GM12878 (cell line): ENCODE data around the gene POU6F2. TPM values are rescaled to one million over a fixed set of nuclear protein-coding genes. Genes with fewer than 3 reads are reported as not detected.
A peak's percentile ranks its signal among the peaks of the same experiment; 100 is the strongest.

Source experiments
- ATAC-seq: fragments of 200-7000 bp; cut with Tn5 transposase; 3 replicates; pipeline ENCODE4 v1.9.1; 2020; ENCODE audit warnings: mild to moderate bottlenecking, moderate library complexity
- BruUV-seq: library from RNA; stranded (reverse); fragments of 400-500 nt; replicated peaks from 2 replicates; lab custom pipeline; 2021; lab: Mats Ljungman, UMichigan
- CTCF ChIA-PET: fragments of 300-600 bp; sonication (Branson Sonifier 250); formaldehyde crosslinking; extraction: SDS; loops from one replicate; lab custom pipeline; 2021; ENCODE audit warnings: inconsistent platforms; lab: Yijun Ruan, JAX
- POLR2A ChIA-PET: fragments of 350-600 bp; formaldehyde crosslinking; extraction: SDS; loops from one replicate; lab custom pipeline; 2021; ENCODE audit warnings: inconsistent platforms; lab: Charles Lee
- RAD21 ChIA-PET: fragments of 300-600 bp; sonication (Branson Sonifier 250); formaldehyde crosslinking; loops from one replicate; lab custom pipeline; 2023; ENCODE audit warnings: antibody characterized with exemption; ENCODE audit not compliant: unreplicated experiment; lab: Charles Lee
- SMC1A ChIA-PET: fragments of 300-600 bp; sonication (Branson Sonifier 250); formaldehyde crosslinking; loops from one replicate; lab custom pipeline; 2023; ENCODE audit not compliant: unreplicated experiment, uncharacterized antibody; lab: Charles Lee
- DNase-seq: peaks from one replicate; pipeline ENCODE4 v3.0.0-alpha.2; 2011; ENCODE audit warnings: low read depth, low spot score
- FAIRE-seq: peaks from 3 replicates; lab custom pipeline; 2011; peaks lifted over from hg19 to GRCh38; lab: Jason Lieb, UNC
- H2AFZ ChIP-seq: 2 replicates; pipeline ENCODE4 v1.6.0; 2011; ENCODE audit warnings: low read depth, low read length, control low read depth; ENCODE audit not compliant: control insufficient read depth
- H3K27ac ChIP-seq: 2 replicates; pipeline ENCODE4 v1.5.1; 2011; ENCODE audit warnings: control low read depth; ENCODE audit not compliant: control insufficient read depth, insufficient read depth
- H3K27me3 ChIP-seq, 2 experiments: replicated peaks in 1 of 2; 2 replicates each; pipeline versions ENCODE4 v1.6.0 to v1.6.1; 2011; ENCODE audit warnings: low read length in 1 of 2; ENCODE audit not compliant: control insufficient read depth in 2 of 2, insufficient read depth in 2 of 2
- H3K36me3 ChIP-seq, 2 experiments: 2 replicates each; pipeline ENCODE4 v1.5.1; 2011; ENCODE audit warnings: low read length in 1 of 2; ENCODE audit not compliant: control insufficient read depth in 2 of 2, insufficient read depth in 2 of 2
- H3K4me1 ChIP-seq: 2 replicates; pipeline ENCODE4 v1.6.1; 2011; ENCODE audit warnings: mild to moderate bottlenecking, low read length, moderate library complexity, mixed read lengths; ENCODE audit not compliant: control insufficient read depth, insufficient read depth
- H3K4me2 ChIP-seq: 2 replicates; pipeline ENCODE4 v1.6.0; 2011; ENCODE audit warnings: control low read depth; ENCODE audit not compliant: control insufficient read depth, insufficient read depth
- H3K4me3 ChIP-seq: fragments of 200-600 bp; sonication (generic); 2 replicates; pipeline ENCODE4 v1.5.1; 2016
- H3K79me2 ChIP-seq: 2 replicates; pipeline ENCODE4 v1.6.0; 2011; ENCODE audit warnings: low read length; ENCODE audit not compliant: control insufficient read depth, insufficient read depth
- H3K9ac ChIP-seq: 2 replicates; pipeline ENCODE4 v1.8.0; 2011; ENCODE audit warnings: low read length, control low read depth, mixed read lengths; ENCODE audit not compliant: control insufficient read depth, insufficient read depth
- H3K9me3 ChIP-seq: replicated peaks from 3 replicates; pipeline ENCODE4 v1.5.1; 2011; ENCODE audit warnings: mild to moderate bottlenecking, low read length; ENCODE audit not compliant: control insufficient read depth, insufficient read depth
- H4K20me1 ChIP-seq: 2 replicates; pipeline ENCODE4 v1.6.0; 2011; ENCODE audit not compliant: control insufficient read depth, insufficient read depth
- CBX5 ChIP-seq: sonication (generic); IDR thresholded peaks from 2 replicates; pipeline ENCODE4 v1.6.1; 2016; ENCODE audit warnings: low read depth, moderate library complexity, mild to moderate bottlenecking, inconsistent platforms
- CREB1 ChIP-seq: IDR thresholded peaks from 2 replicates; pipeline ENCODE4 v1.6.1; 2012; ENCODE audit warnings: low read depth, mild to moderate bottlenecking, inconsistent platforms
- DPF2 ChIP-seq: fragments of 450-650 bp; IDR thresholded peaks from 2 replicates; pipeline ENCODE4 v1.6.1; 2017; ENCODE audit warnings: mild to moderate bottlenecking
- FOXK2 ChIP-seq: fragments of 450-650 bp; IDR thresholded peaks from 2 replicates; pipeline ENCODE4 v1.6.1; 2017; ENCODE audit warnings: mild to moderate bottlenecking, moderate library complexity
- NBN ChIP-seq: fragments of 450-650 bp; IDR thresholded peaks from 2 replicates; pipeline ENCODE4 v1.6.1; 2016
- RCOR1 ChIP-seq: conservative IDR thresholded peaks from 2 replicates; pipeline ENCODE4 v1.6.1; 2012; ENCODE audit warnings: low read depth, low read length, improper control_type of control experiment
- SUZ12 ChIP-seq: fragments of 200-600 bp; sonication (generic); IDR thresholded peaks from one replicate; pipeline ENCODE4 v1.6.1; 2018; ENCODE audit warnings: antibody characterized with exemption, mild to moderate bottlenecking; ENCODE audit not compliant: unreplicated experiment
- TAF1 ChIP-seq: IDR thresholded peaks from 2 replicates; pipeline ENCODE4 v1.6.1; 2011; ENCODE audit warnings: mild to moderate bottlenecking, low read depth, low read length, borderline replicate concordance
- WGBS: methylation state at CpG from one replicate; pipeline ENCODE4 v1.1.6; 2016; ENCODE audit warnings: low lambda C conversion rate; ENCODE audit not compliant: insufficient replicate concordance, insufficient coverage; ENCODE audit errors: missing lambda C conversion rate; 5-methylcytosine and 5-hydroxymethylcytosine counted together
- in situ Hi-C: fragments of 300-500 bp; cut with MboI; formaldehyde crosslinking; loops from 9 replicates; pipeline ENCODE4 v1.14.3; 2018; ENCODE audit warnings: mixed read lengths
- intact Hi-C: fragments of 100-400 bp; cut with micrococcal nuclease; formaldehyde crosslinking; loops from one replicate; pipeline ENCODE4 v1.14.2; 2022; ENCODE audit not compliant: unreplicated experiment
- polyA plus RNA-seq, 11 experiments: library from polyadenylated mRNA; depleted of rRNA in 4 of 11; unstranded in 6 of 11; stranded (reverse) in 5 of 11; fragments of >200 nt; fragmentation: Nextera tagmentation in 4 of 11; fragmentation: Illumina TruSeq in 1 of 11; extraction: Ambion mirVana in 4 of 11; extraction: Trizol in 1 of 11; gene quantifications; 1 replicate in 1 of 11; 2 replicates in 10 of 11; pipeline versions ENCODE4 v1.2.1 to v1.2.3, GENCODE V29; 2011 to 2016; ENCODE audit warnings: inconsistent platforms in 2 of 11, missing spikeins in 2 of 11, low read depth in 1 of 11
- total RNA-seq, 4 experiments: library from RNA; depleted of rRNA in 3 of 4; stranded (reverse); fragments of >200 nt in 3 of 4; fragmentation: Illumina TruSeq in 1 of 4; extraction: Trizol in 1 of 4; gene quantifications; 2 replicates each; pipeline versions ENCODE4 v1.2.1 to v1.2.3, GENCODE V29; 2013 to 2021
- TF ChIP-seq, protein P1 (sequence below): fragments of 450-650 bp; formaldehyde crosslinking; IDR thresholded peaks from 2 replicates; pipeline ENCODE4 v1.4.0; 2022; ENCODE audit warnings: mild to moderate bottlenecking, moderate library complexity
- TF ChIP-seq, protein P2 (sequence below): fragments of 450-650 bp; conservative IDR thresholded peaks from 2 replicates; pipeline ENCODE4 v1.6.1; 2017; ENCODE audit warnings: mild to moderate bottlenecking, moderate library complexity
- TF ChIP-seq, protein P3 (sequence below): fragments of 450-650 bp; IDR thresholded peaks from 2 replicates; pipeline ENCODE4 v1.6.1; 2017; ENCODE audit warnings: mild to moderate bottlenecking
- TF ChIP-seq, protein P4 (sequence below): IDR thresholded peaks from 2 replicates; pipeline ENCODE4 v1.6.1; 2011; ENCODE audit warnings: mild to moderate bottlenecking, low read depth, low read length, moderate library complexity; ENCODE audit not compliant: insufficient replicate concordance
- TF ChIP-seq, protein P5 (sequence below): fragments of 450-650 bp; IDR thresholded peaks from 2 replicates; pipeline ENCODE4 v1.6.1; 2017; ENCODE audit warnings: mild to moderate bottlenecking, low read depth, inconsistent platforms; ENCODE audit not compliant: poor library complexity, severe bottlenecking

Gene POU6F2
- total and polyA plus RNA-seq, 10 of the 15 experiments (the other 5 are each of a cell fraction or from before 2014, with no cell fraction given) = 0.10 TPM; not detected in 9

DNA sequence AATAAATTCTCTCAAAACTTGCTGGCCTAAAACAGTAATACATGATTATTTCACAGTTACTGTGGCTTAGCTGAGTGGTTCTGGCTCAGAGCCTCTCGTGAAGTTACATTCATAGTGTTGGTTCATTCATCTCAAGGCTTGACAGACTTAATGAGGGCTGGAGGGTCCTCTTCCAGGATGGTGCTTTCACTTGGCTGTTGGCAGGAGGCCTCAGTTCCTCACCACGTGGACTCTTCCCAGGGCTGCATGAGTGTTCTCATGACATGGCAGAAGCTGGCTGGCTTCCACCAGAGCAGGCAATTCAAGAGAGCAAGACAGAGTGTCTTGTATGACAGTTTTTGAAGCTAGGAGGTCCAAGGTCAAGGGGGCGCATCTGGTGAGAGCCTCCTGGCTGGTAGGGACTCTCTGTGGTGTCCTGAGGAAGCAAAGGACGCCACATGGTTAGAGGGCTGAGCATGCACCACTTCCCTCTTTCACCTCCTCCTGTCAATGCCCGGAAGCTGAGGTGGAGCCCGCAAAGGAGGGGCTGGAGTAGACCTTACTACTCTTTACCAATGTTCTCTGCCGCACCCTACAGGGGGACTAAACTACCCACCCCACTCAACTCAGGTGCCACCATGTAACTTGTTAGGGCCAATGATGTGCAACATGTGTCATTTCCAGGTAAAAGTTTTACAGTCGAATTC lies 530.3 kb downstream of the POU6F2 start:
- DNase-seq = no peak
- TF ChIP-seq, protein P1, sequence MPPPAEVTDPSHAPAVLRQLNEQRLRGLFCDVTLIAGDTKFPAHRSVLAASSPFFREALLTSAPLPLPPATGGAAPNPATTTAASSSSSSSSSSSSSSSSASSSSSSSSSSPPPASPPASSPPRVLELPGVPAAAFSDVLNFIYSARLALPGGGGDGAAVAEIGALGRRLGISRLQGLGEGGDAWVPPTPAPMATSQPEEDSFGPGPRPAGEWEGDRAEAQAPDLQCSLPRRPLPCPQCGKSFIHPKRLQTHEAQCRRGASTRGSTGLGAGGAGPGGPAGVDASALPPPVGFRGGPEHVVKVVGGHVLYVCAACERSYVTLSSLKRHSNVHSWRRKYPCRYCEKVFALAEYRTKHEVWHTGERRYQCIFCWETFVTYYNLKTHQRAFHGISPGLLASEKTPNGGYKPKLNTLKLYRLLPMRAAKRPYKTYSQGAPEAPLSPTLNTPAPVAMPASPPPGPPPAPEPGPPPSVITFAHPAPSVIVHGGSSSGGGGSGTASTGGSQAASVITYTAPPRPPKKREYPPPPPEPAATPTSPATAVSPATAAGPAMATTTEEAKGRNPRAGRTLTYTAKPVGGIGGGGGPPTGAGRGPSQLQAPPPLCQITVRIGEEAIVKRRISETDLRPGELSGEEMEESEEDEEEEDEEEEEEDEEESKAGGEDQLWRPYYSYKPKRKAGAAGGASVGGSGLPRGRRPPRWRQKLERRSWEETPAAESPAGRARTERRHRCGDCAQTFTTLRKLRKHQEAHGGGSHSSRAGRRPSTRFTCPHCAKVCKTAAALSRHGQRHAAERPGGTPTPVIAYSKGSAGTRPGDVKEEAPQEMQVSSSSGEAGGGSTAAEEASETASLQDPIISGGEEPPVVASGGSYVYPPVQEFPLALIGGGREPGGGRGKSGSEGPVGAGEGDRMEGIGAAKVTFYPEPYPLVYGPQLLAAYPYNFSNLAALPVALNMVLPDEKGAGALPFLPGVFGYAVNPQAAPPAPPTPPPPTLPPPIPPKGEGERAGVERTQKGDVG (CRISPR knock-in tag) = no peak
- TF ChIP-seq, protein P2, sequence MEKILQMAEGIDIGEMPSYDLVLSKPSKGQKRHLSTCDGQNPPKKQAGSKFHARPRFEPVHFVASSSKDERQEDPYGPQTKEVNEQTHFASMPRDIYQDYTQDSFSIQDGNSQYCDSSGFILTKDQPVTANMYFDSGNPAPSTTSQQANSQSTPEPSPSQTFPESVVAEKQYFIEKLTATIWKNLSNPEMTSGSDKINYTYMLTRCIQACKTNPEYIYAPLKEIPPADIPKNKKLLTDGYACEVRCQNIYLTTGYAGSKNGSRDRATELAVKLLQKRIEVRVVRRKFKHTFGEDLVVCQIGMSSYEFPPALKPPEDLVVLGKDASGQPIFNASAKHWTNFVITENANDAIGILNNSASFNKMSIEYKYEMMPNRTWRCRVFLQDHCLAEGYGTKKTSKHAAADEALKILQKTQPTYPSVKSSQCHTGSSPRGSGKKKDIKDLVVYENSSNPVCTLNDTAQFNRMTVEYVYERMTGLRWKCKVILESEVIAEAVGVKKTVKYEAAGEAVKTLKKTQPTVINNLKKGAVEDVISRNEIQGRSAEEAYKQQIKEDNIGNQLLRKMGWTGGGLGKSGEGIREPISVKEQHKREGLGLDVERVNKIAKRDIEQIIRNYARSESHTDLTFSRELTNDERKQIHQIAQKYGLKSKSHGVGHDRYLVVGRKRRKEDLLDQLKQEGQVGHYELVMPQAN = no peak
- TF ChIP-seq NBN (no peak), CREB1 (no peak), CBX5 (no peak), DPF2 (no peak), FOXK2 (no peak), TAF1 (no peak), SUZ12 (no peak), RCOR1 (no peak)
- TF ChIP-seq, protein P3, sequence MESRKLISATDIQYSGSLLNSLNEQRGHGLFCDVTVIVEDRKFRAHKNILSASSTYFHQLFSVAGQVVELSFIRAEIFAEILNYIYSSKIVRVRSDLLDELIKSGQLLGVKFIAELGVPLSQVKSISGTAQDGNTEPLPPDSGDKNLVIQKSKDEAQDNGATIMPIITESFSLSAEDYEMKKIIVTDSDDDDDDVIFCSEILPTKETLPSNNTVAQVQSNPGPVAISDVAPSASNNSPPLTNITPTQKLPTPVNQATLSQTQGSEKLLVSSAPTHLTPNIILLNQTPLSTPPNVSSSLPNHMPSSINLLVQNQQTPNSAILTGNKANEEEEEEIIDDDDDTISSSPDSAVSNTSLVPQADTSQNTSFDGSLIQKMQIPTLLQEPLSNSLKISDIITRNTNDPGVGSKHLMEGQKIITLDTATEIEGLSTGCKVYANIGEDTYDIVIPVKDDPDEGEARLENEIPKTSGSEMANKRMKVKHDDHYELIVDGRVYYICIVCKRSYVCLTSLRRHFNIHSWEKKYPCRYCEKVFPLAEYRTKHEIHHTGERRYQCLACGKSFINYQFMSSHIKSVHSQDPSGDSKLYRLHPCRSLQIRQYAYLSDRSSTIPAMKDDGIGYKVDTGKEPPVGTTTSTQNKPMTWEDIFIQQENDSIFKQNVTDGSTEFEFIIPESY = no peak
- TF ChIP-seq, protein P4, sequence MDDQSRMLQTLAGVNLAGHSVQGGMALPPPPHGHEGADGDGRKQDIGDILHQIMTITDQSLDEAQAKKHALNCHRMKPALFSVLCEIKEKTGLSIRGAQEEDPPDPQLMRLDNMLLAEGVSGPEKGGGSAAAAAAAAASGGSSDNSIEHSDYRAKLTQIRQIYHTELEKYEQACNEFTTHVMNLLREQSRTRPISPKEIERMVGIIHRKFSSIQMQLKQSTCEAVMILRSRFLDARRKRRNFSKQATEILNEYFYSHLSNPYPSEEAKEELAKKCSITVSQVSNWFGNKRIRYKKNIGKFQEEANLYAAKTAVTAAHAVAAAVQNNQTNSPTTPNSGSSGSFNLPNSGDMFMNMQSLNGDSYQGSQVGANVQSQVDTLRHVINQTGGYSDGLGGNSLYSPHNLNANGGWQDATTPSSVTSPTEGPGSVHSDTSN = no peak
- TF ChIP-seq, protein P5, sequence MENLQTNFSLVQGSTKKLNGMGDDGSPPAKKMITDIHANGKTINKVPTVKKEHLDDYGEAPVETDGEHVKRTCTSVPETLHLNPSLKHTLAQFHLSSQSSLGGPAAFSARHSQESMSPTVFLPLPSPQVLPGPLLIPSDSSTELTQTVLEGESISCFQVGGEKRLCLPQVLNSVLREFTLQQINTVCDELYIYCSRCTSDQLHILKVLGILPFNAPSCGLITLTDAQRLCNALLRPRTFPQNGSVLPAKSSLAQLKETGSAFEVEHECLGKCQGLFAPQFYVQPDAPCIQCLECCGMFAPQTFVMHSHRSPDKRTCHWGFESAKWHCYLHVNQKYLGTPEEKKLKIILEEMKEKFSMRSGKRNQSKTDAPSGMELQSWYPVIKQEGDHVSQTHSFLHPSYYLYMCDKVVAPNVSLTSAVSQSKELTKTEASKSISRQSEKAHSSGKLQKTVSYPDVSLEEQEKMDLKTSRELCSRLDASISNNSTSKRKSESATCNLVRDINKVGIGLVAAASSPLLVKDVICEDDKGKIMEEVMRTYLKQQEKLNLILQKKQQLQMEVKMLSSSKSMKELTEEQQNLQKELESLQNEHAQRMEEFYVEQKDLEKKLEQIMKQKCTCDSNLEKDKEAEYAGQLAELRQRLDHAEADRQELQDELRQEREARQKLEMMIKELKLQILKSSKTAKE = no peak

More for the DNA sequence above, 530.3 kb downstream of the POU6F2 start:
- RAD21 ChIA-PET = no interaction called here
- CTCF ChIA-PET = no interaction called here
- H3K4me2 ChIP-seq = no peak overlapping the region
- in situ Hi-C loops (no loop called here), intact Hi-C loops (no loop called here)
- no peaks in the 10 kb centered on the region for H4K20me1 ChIP-seq
- ATAC-seq (peak; percentile 45; the same call in 2 of the 3 replicates), FAIRE-seq (no peak)
- H3K4me1 ChIP-seq = no peaks in the 10 kb centered on the region
- POLR2A ChIA-PET = no interaction called here
- no peaks in the 10 kb centered on the region for H3K27me3 ChIP-seq
- H3K9ac ChIP-seq = no peak overlapping the region
- H2AFZ ChIP-seq = no peak overlapping the region
- no peaks in the 10 kb centered on the region; the same call in 2 of the 3 replicates for H3K9me3 ChIP-seq
- no TSS peak for BruUV-seq
- no peaks in the 10 kb centered on the region for H3K79me2 ChIP-seq
- SMC1A ChIA-PET = no interaction called here
- H3K27ac ChIP-seq = no peak overlapping the region
- whole genome bisulfite sequencing = 23% methylated on average over 8 of the region's 8 CpGs
- no peak overlapping the region for H3K4me3 ChIP-seq
- no peaks in the 10 kb centered on the region for H3K36me3 ChIP-seq
